Neural progenitor cell (in vitro differentiated cells): ENCODE measurements around the gene RAB6B. TPM values are rescaled to one million over a fixed set of nuclear protein-coding genes. Genes with fewer than 3 reads are reported as not detected.

Experiments used
- DNase-seq: peaks from one replicate; pipeline ENCODE4 v3.0.0-alpha.2; 2016; ENCODE audit warnings: low spot score
- H2AFZ ChIP-seq: fragments of 200-600 bp; sonication (generic); replicated peaks from 2 replicates; pipeline ENCODE4 v1.6.1; 2016; ENCODE audit warnings: antibody characterized with exemption
- H3F3A ChIP-seq: fragments of 200-600 bp; sonication (generic); 2 replicates; pipeline ENCODE4 v1.6.1; 2016; ENCODE audit warnings: antibody characterized with exemption, low read depth
- H3K27ac ChIP-seq: fragments of 200-600 bp; sonication (generic); 2 replicates; pipeline ENCODE4 v1.5.1; 2016; ENCODE audit warnings: mild to moderate bottlenecking
- H3K27me3 ChIP-seq: fragments of 200-600 bp; sonication (generic); 2 replicates; pipeline ENCODE4 v1.6.1; 2016; ENCODE audit warnings: mild to moderate bottlenecking, moderate library complexity
- H3K36me3 ChIP-seq: fragments of 200-600 bp; sonication (generic); 2 replicates; pipeline ENCODE4 v1.5.1; 2016
- H3K4me1 ChIP-seq: fragments of 200-600 bp; sonication (generic); 2 replicates; pipeline ENCODE4 v1.6.1; 2016; ENCODE audit warnings: mixed run types
- H3K4me2 ChIP-seq: fragments of 200-600 bp; sonication (generic); 2 replicates; pipeline ENCODE4 v1.6.1; 2016
- H3K4me3 ChIP-seq: fragments of 200-600 bp; sonication (generic); 2 replicates; pipeline ENCODE4 v1.5.1; 2016
- H3K79me2 ChIP-seq: fragments of 200-600 bp; sonication (generic); 2 replicates; pipeline ENCODE4 v1.6.1; 2016; ENCODE audit warnings: low read depth
- H3K9ac ChIP-seq: fragments of 200-600 bp; sonication (generic); 2 replicates; pipeline ENCODE4 v1.6.1; 2016
- H3K9me3 ChIP-seq: fragments of 200-600 bp; sonication (generic); 2 replicates; pipeline ENCODE4 v1.5.1; 2016; ENCODE audit warnings: low read depth
- H4K20me1 ChIP-seq: fragments of 200-600 bp; sonication (generic); 2 replicates; pipeline ENCODE4 v1.6.1; 2016; ENCODE audit warnings: low read depth
- H3K27ac Mint-ChIP-seq: 3 replicates; pipeline ENCODE4 v1.8.0; 2021; ENCODE audit warnings: mixed read lengths
- H3K27me3 Mint-ChIP-seq: 2 replicates; pipeline ENCODE4 v1.8.0; 2022; ENCODE audit warnings: low read depth, mild to moderate bottlenecking, inconsistent platforms, moderate library complexity, mixed read lengths; ENCODE audit not compliant: insufficient read depth
- H3K36me3 Mint-ChIP-seq: 3 replicates; pipeline ENCODE4 v1.8.0; 2021; ENCODE audit warnings: mixed read lengths
- H3K4me1 Mint-ChIP-seq: 3 replicates; pipeline ENCODE4 v1.8.0; 2021; ENCODE audit warnings: mixed read lengths
- H3K4me3 Mint-ChIP-seq: 3 replicates; pipeline ENCODE4 v1.8.0; 2021; ENCODE audit warnings: mild to moderate bottlenecking, moderate library complexity, mixed read lengths
- H3K9me3 Mint-ChIP-seq: 3 replicates; pipeline ENCODE4 v1.8.0; 2020; ENCODE audit warnings: mixed read lengths
- CTCF ChIP-seq: fragments of 200-600 bp; sonication (generic); IDR thresholded peaks from 2 replicates; pipeline ENCODE4 v1.5.1; 2017; ENCODE audit warnings: antibody characterized with exemption, mild to moderate bottlenecking
- EZH2 ChIP-seq: fragments of 200-600 bp; sonication (generic); IDR thresholded peaks from 2 replicates; pipeline ENCODE4 v1.6.1; 2017; ENCODE audit warnings: antibody characterized with exemption, mild to moderate bottlenecking, moderate library complexity
- EZH2phosphoT487 ChIP-seq: fragments of 200-600 bp; sonication (generic); IDR thresholded peaks from 2 replicates; pipeline ENCODE4 v1.6.1; 2017; ENCODE audit warnings: antibody characterized with exemption
- total RNA-seq: library from RNA; depleted of rRNA; stranded (reverse); fragments of >200 nt; gene quantifications from 2 replicates; pipeline ENCODE4 v1.2.3, GENCODE V29; 2015; ENCODE audit warnings: low replicate concordance

RAB6B gene
- total RNA-seq, 1 donor from 2014 or later, result 7.7 TPM

GRCh38 chr3:133932009-133932408 lies 36.3 kb upstream of the RAB6B start:
- DNase-seq, result no peak
- H3K9ac ChIP-seq, result no peak overlapping the region
- H4K20me1 ChIP-seq, result no peaks in the 10 kb centered on the region
- no peak overlapping the region for H2AFZ ChIP-seq
- H3K27ac ChIP-seq, result no peak overlapping the region
- TF ChIP-seq CTCF (no peak), EZH2 (no peak), EZH2phosphoT487 (no peak)
- no peaks in the 10 kb centered on the region for H3F3A ChIP-seq
- H3K36me3 ChIP-seq, result no peaks in the 10 kb centered on the region
- H3K4me1 ChIP-seq, result no peaks in the 10 kb centered on the region
- no peak overlapping the region for H3K4me2 ChIP-seq
- Mint-ChIP-seq H3K27me3 (peaks cover 10% of the 10 kb centered on the region), H3K27ac (no peak overlapping the region), H3K36me3 (no peaks in the 10 kb centered on the region), H3K4me1 (peaks cover 5% of the 10 kb centered on the region), H3K4me3 (no peak overlapping the region), H3K9me3 (no peaks in the 10 kb centered on the region)
- no peaks in the 10 kb centered on the region for H3K79me2 ChIP-seq
- H3K4me3 ChIP-seq, result no peak overlapping the region
- H3K27me3 ChIP-seq, result peaks cover 23% of the 10 kb centered on the region
- H3K9me3 ChIP-seq, result no peaks in the 10 kb centered on the region

GRCh38 chr3:133931084-133931483 lies 35.4 kb upstream of the RAB6B start:
- H3K4me3 ChIP-seq, result no peak overlapping the region
- Mint-ChIP-seq H3K9me3 (no peaks in the 10 kb centered on the region), H3K27ac (no peak overlapping the region), H3K27me3 (peaks cover 18% of the 10 kb centered on the region), H3K36me3 (no peaks in the 10 kb centered on the region), H3K4me3 (no peak overlapping the region), H3K4me1 (peaks cover 5% of the 10 kb centered on the region)
- H3K4me1 ChIP-seq, result no peaks in the 10 kb centered on the region
- no peaks in the 10 kb centered on the region for H4K20me1 ChIP-seq
- H3K27me3 ChIP-seq, result peaks cover 31% of the 10 kb centered on the region
- H3F3A ChIP-seq, result peaks cover 6% of the 10 kb centered on the region
- no peaks in the 10 kb centered on the region for H3K36me3 ChIP-seq
- no peak for DNase-seq
- no peak overlapping the region for H2AFZ ChIP-seq
- H3K27ac ChIP-seq, result no peak overlapping the region
- H3K4me2 ChIP-seq, result no peak overlapping the region
- no peak for TF ChIP-seq EZH2phosphoT487
- TF ChIP-seq EZH2, result no peak
- no peak for TF ChIP-seq CTCF
- no peaks in the 10 kb centered on the region for H3K79me2 ChIP-seq
- H3K9me3 ChIP-seq, result no peaks in the 10 kb centered on the region
- no peak overlapping the region for H3K9ac ChIP-seq

- Mint-ChIP-seq H3K27me3 (peaks cover 20% of the 10 kb centered on the region), H3K27ac (no peak overlapping the region), H3K9me3 (no peaks in the 10 kb centered on the region), H3K36me3 (no peaks in the 10 kb centered on the region), H3K4me3 (no peak overlapping the region), H3K4me1 (peaks cover 5% of the 10 kb centered on the region)
- no peak for TF ChIP-seq EZH2
- TF ChIP-seq CTCF, result peak; percentile 82
- peak overlapping the region; percentile 84 for H2AFZ ChIP-seq
- H4K20me1 ChIP-seq, result no peaks in the 10 kb centered on the region
- no peak overlapping the region for H3K4me2 ChIP-seq
- H3K27me3 ChIP-seq, result peaks cover 31% of the 10 kb centered on the region
- no peaks in the 10 kb centered on the region for H3K9me3 ChIP-seq
- peak; percentile 81 for DNase-seq
- no peaks in the 10 kb centered on the region for H3K36me3 ChIP-seq
- H3K4me1 ChIP-seq, result no peaks in the 10 kb centered on the region
- H3K79me2 ChIP-seq, result no peaks in the 10 kb centered on the region
- H3K9ac ChIP-seq, result no peak overlapping the region
- H3K27ac ChIP-seq, result no peak overlapping the region
- no peak overlapping the region for H3K4me3 ChIP-seq
- H3F3A ChIP-seq, result peaks cover 6% of the 10 kb centered on the region
Measured at GRCh38 chr3:133930341-133930933, 34.8 kb upstream of the RAB6B start.
